Choroid plexus epithelial cell (primary cell): ENCODE data around the gene PRRT4.

Experiments
- DNase-seq: peaks from one replicate; pipeline ENCODE4 v3.0.0-alpha.2; 2010; ENCODE audit warnings: low read depth
- H3K4me3 ChIP-seq: 2 replicates; pipeline ENCODE4 v1.5.1; 2011; ENCODE audit warnings: low read depth, mild to moderate bottlenecking, control low read depth, low read length, moderate library complexity
- TF ChIP-seq, protein P1 (sequence below): conservative IDR thresholded peaks from 2 replicates; pipeline ENCODE4 v1.5.1; 2011; ENCODE audit warnings: low read depth, mild to moderate bottlenecking, control low read depth, inconsistent platforms, low read length, moderate library complexity

PRRT4 gene

DNA sequence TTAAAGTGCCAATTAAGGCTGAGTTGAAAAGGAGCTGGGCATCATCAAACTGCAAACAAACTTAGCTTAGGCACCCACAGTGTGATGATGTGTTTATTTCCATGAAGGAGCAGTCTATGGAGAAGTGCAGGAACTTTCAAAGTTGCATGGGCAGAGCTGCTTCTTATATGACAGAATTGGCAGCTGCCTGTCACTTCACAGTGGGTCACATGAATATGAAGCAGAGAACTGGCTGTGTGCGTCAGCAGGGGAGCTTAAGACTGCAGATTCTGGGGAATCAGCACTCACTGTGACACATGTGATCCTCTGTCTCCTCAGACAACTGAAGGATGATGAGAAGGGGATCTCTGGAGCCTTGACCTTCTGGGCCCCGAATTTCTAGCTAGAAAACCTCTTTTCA, 54.4 kb downstream of the PRRT4 start:
- TF ChIP-seq, protein P1, sequence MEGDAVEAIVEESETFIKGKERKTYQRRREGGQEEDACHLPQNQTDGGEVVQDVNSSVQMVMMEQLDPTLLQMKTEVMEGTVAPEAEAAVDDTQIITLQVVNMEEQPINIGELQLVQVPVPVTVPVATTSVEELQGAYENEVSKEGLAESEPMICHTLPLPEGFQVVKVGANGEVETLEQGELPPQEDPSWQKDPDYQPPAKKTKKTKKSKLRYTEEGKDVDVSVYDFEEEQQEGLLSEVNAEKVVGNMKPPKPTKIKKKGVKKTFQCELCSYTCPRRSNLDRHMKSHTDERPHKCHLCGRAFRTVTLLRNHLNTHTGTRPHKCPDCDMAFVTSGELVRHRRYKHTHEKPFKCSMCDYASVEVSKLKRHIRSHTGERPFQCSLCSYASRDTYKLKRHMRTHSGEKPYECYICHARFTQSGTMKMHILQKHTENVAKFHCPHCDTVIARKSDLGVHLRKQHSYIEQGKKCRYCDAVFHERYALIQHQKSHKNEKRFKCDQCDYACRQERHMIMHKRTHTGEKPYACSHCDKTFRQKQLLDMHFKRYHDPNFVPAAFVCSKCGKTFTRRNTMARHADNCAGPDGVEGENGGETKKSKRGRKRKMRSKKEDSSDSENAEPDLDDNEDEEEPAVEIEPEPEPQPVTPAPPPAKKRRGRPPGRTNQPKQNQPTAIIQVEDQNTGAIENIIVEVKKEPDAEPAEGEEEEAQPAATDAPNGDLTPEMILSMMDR, result no peak
- DNase-seq, result no peak
- no peak overlapping the region for H3K4me3 ChIP-seq

DNA sequence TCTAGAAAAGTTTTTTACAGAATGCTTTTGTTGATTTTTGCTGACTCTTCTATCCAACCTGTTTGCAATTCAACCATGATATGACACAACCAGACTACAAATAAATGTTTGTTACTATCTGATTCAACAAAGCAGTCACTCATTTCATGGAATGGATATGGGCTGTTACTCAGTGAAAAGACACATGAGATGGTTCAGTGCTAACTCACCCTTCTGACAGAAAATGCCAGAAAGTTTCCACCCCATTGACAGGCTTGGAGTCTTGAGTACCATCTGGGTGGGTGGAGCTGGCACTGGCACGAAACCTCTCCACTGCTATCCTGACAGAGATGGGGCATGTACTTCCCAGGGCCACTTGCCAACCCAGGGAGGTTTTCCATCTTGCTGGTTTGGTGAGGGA, 57.3 kb downstream of the PRRT4 start:
- TF ChIP-seq, protein P1, result no peak
- no peak for DNase-seq
- no peak overlapping the region for H3K4me3 ChIP-seq

DNA sequence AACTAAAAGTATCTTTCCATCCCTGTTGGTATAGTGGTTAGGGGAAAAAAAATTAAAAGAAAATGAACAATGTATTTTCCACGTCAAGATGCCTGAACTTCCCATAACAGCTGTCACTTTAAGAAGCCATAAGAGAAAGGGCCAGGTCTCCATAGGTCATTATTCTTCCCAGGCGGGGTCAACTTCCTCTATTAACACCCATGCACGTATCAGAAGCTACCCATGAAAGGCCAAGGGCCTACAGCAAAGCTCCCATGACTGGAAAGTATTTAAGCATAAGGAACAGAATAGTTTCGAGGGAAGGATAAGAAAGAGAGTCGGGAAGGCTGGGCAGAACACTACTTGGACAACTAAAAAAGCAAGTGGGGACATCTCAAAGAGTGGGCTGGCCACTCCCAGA, 57.8 kb downstream of the PRRT4 start:
- no peak overlapping the region for H3K4me3 ChIP-seq
- no peak for DNase-seq
- TF ChIP-seq, protein P1, result no peak

DNA sequence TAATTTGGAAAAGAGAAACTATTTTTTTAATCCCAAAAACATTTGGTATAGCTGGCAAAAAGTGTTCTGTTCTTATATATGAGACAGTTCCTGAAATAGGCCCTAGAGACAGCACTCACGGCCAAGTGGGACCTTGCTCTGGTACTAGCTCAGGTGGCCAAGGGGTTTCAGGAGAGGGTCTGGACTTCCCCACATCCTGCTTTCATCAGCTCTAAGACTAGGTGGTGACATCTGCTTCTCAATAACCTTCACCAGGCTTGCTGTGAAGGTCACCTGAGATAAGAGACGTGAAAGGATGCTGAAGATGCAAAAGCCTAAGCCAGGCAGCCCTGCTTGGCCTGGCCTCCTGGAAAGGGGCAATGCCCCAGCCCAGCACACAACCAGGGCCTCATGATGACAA, 58.4 kb downstream of the PRRT4 start:
- TF ChIP-seq, protein P1, result no peak
- no peak for DNase-seq

DNA sequence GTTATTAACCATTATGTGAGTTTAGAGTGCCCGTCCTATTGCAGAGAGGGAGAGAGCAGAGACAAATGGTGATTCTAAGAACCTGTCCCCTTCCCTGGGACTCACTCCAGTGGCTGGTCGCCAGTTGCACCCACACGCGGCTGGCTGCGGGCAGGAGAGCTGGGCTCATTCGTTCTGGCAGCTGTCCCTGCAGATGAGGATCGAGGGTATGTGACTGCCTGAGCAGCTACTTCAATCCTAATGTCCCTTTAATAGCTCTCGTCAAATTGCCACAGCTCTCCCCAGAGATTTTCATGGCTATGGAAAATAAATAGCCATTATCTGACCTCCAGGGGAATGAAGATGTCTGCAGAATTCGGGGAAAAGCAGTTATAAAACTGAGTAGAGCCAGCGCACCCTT, 59.4 kb downstream of the PRRT4 start:
- no peak for DNase-seq

More for the DNA sequence above, 58.4 kb downstream of the PRRT4 start:
- H3K4me3 ChIP-seq, result no peak overlapping the region

More for the DNA sequence above, 59.4 kb downstream of the PRRT4 start:
- no peak overlapping the region for H3K4me3 ChIP-seq
- TF ChIP-seq, protein P1, result no peak
